Activated CD8-positive, alpha-beta memory T cell treated with anti-CD3 and anti-CD28 coated beads for 24 hours (primary cell): ENCODE data around the gene MRC1.

Experiments used
- DNase-seq: peaks from one replicate; pipeline ENCODE4 v3.0.0-alpha.2; 2020

Gene MRC1

DNA sequence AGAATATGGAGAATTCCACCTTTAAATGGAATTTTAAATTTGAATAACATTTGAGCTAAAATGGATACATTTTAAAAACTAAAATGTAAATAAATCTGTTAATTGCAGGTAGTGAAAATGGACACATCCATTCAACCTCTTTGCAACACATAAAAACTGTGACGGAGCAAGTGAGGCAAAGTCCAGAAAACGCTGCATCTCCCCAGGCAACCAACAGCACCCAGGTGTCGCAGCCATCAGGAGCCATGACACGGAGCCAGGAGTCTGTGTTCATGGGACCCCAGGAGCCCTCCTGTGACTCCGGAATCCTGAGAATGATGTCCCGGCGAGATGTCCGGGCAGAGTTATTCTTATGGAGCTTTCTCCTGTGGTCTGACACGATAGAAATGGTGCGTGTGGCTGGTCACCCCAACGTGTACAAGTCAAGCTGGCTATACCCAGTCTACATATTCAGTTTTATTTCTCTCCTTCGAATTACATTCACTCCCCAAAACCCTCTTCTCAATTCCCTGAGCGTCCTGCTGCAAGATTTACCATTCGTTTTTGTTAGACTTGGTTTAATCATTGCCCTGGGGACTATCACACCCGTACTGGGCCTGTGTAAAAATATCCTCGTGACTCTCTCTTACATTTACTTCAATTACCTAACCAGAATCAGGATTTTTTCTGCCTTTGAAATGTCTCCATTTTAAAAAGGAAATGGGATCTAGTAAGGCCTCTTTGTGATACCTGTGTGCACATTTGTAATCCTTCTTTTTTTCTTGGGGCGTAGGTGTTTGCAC lies 13.1 kb upstream of the MRC1 start:
- DNase-seq: no peak

GRCh38 chr10:17801507-17801906 lies 7.6 kb upstream of the MRC1 start:
- no peak for DNase-seq

DNA sequence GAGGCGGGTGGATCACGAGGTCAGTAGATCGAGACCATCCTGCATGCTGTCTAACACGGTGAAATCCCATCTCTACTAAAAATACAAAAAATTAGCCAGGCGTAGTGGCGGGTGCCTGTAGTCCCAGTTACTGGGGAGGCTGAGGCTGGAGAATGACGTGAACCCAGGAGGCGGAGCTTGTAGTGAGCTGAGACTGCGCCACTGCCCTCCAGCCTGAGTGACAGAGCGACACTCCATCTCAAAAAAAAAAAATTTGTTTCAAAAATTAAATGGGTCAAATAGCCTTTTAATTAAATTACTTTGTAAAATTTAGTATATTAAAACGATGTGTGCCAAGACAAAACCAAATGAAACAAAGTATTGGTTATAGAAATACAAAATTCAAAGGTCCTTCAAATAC lies 6.8 kb upstream of the MRC1 start:
- DNase-seq: no peak

DNA sequence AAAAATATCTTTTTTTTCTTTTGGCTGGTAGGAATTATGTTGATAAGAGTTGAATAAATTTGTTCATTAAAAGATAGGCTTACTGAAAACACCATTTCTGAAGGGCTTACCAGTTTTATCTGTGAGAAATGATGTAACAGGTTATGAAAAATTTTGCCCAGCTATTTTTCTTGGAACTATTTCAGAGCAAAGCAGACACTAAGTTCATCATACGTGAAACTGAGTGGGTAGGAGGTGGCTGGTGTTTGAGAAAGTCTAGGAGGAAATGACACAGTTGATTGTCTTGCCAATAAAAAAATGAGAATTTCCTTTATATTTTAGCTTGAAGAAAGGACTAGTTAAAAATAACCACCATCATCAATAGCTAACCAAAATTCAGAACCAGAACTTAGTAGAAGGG lies 6.2 kb upstream of the MRC1 start:
- no peak for DNase-seq

DNA sequence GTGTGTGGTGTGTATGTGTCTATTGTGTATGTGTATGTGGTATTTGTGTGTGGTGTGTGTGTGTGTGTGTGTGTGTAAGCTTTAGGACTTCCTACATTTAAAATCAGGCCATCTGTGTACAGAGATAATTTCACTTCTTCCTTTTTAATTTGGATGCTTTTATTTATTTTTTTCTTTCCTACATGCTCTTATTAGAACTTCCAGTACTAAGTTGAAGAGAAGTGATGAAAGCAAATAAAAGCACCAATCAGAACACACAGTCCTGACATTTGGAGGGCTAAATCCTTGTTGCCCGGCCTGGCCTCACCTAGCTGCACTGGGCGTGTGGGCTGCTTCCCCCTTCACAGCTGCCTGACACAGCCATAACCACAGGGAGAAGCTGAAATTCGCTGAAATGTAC lies 3.8 kb upstream of the MRC1 start:
- DNase-seq: no peak

DNA sequence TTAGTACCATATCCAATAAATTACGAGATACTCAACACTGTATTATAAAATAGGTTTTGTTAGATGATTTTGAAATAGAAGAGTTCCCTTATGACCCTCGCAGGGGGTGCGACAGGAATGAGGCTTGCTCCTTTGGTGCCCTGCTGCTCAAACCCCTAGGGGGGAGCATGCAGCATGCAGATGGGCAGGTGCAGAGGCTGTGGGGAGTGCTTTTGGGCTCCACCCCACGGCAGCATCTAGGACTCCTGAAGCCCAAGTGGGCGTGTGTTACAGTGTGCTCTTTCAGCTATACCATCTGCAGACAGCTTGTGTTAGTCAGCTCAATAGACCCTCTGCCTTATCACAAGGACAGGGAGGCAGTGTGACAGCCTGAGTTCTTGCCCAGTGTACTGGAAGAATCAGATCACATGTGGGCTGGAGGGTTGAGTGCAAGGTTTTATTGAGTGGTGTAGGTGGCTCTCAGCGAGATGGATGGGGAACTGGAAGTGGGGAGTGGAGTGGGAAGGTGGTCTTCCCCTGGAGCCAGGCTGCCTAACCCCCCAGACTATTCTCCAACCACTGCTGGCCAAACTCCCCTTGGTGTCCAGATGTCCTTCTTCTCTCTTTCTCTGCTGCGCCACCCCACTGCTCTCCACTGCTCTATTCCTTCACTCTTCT lies 3.1 kb upstream of the MRC1 start:
- peak; percentile 60 for DNase-seq

- DNase-seq: no peak
Measured at GRCh38 chr10:17811146-17811865, 2.2 kb downstream of the MRC1 start.

DNA sequence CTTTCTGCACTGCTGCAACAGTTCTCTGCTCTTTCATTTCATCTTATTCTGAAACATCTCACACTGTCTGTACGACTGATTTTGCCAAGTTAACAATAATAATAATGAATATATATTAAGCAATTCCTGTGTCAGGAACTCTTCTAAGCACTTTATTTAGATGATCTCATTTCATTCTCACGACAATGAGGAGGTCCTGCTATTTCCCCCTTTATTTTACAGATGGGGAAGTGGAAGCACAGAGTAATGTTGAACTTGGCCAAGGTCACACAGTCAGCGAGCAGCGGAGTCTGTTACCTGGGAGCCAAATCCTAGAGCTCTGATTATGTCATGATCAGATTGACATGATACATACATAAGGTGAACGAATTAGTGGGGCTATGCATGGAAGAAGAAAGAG lies 5.8 kb downstream of the MRC1 start:
- DNase-seq: no peak

- no peak for DNase-seq
Measured at GRCh38 chr10:17816199-17816598, 7.1 kb downstream of the MRC1 start.

- no peak for DNase-seq
Measured at GRCh38 chr10:17817316-17817715, 8.2 kb downstream of the MRC1 start.

GRCh38 chr10:17817790-17818189 lies 8.6 kb downstream of the MRC1 start:
- no peak for DNase-seq

GRCh38 chr10:17819836-17820235 lies 10.7 kb downstream of the MRC1 start:
- no peak for DNase-seq

GRCh38 chr10:17820943-17821342 lies 11.8 kb downstream of the MRC1 start:
- DNase-seq: no peak

DNA sequence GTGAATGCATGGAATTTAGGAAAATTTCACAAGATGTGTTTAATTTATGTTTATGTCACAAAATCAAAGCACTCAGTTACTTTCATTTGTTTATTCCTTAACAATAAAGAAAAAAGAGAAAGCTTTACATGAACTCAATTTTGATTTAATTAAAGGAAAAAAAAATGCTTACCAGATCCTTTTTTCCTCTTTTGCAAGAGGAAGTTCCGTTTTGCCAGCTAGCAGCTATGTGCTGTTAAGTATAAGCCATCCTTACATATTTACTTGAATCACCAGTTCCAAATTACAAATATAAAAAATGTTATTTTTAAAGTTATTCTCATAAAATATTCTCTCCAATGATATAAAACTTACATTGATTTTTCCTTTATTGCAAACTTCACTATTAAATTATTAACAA lies 12.7 kb downstream of the MRC1 start:
- DNase-seq: no peak

DNA sequence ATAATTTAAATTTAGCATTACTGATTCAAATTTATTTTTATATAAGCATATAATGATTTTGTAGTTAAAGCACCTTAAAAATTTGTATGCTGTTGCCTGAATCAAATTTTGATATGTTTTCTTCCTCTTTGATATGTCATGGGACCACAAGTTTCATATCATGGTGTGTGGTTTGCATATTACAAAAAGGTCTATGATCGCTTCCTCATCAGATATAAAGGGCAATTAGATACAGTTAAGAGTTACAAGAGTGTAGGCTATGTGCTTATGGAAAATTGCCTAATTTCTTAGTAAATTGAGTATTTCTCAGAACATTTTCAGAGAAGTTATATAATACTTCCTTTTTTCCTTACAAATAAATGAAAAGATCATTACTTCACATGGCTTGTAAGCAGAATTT lies 22.2 kb downstream of the MRC1 start:
- DNase-seq: no peak

DNA sequence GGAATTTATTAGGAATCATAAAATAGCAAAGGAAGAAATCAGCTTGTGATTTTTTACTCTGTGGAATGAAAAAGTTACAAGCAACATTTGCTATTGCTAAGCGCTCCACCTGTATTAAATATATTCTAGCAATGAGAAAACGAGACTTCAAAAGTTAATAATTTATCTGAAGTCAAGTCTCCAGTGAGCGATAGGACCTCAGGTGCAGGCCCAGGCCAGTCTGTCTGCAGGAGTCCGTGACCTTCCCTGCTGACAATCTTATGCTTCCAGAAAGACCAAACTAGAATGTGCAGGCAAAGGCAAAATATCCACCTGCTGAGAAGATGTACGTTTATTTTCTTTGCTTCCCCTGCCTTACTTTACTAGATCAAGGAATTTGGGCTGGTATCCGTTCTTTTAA lies 22.7 kb downstream of the MRC1 start:
- no peak for DNase-seq

- no peak for DNase-seq
Measured at GRCh38 chr10:17833656-17834055, 24.5 kb downstream of the MRC1 start.

DNA sequence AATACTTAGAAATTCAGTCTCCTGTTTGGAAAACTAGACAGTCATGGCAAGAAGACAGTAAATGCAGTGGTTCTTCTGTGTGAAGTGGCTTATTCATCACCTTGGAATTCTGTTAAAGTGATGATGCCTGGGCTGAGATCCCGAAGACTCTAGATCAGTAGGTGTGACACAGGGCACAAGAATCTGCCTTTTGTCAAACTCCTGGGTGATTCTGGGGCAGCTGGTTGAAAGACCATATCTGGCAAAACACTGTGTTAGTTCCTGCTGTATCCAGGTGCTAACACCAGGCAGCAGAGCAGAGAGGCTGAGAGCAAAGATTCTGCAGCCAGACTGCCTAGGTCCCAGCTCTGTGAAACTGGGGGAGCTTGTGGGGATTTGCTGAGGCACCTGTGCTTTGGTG lies 26.5 kb downstream of the MRC1 start:
- no peak for DNase-seq

DNA sequence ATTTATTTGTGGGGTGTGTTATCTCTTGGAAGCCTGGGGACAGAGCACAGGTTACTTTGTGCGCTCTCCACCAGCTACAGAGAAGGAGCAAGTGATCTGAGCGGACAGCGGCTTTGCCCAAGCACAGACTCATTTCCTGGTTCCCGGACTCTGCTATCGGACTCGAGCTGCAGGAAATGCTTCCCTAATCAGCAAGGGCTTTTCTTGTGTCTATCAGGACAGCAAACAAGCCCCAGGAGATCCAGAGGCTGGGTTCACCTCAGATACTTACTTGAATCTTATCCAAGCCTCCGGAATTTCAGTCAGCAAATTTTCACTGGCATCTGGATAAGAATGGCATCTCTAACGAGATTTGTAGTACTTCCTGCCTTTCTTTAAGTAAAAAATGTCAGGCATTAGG lies 27.8 kb downstream of the MRC1 start:
- DNase-seq: no peak

GRCh38 chr10:17838080-17838648 lies 29.0 kb downstream of the MRC1 start:
- DNase-seq: no peak

- no peak for DNase-seq
Measured at GRCh38 chr10:17841050-17841449, 31.9 kb downstream of the MRC1 start.

GRCh38 chr10:17842641-17843040 lies 33.5 kb downstream of the MRC1 start:
- no peak for DNase-seq

DNA sequence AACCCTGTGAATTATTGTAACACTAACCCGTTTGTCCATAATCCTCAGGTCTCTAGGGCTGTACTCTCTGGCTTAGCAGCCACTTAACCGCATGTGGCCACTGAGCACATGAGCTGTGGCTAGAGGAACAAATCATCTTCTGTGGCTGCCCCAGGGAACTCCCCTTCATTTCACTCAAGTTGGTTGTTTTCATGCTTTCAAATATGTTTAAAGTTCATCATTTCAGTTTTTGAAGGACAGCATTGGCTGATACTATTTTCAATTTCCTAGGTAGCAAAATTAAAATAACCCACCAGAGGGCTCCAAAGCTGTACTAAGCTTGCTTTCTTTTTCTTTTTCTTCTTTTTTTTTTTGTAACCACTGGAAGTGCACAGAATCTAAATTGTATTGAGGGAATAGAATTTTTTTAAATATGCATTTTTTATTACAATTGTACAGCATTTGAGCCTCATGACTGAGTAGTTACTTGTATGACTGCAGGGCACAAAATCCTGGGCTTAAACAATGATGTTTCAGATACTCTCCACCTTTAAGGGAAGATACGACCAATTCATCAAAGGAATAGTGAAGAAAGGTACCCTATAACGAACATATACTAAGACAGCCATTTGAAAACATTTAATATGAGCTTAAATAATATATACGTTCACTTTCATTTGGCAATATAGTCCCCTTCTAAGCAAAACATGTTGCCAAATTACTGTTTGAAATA lies 38.6 kb downstream of the MRC1 start:
- DNase-seq: no peak
